H9 (cell line): ENCODE measurements around the gene PPP2R3A. TPM values are rescaled to one million over a fixed set of nuclear protein-coding genes. Genes with fewer than 3 reads are reported as not detected.

ENCODE experiments used
- DNase-seq: peaks from one replicate; pipeline ENCODE4 v3.0.0-alpha.2; 2017
- H2AFZ ChIP-seq: one replicate; pipeline ENCODE4 v1.6.1; 2013; ENCODE audit warnings: mild to moderate bottlenecking, low read length, control low read depth, moderate library complexity
- H2AK5ac ChIP-seq: 2 replicates; pipeline ENCODE4 v1.6.1; 2013; ENCODE audit warnings: low read length, control low read depth, mixed read lengths; ENCODE audit not compliant: insufficient read length
- H2BK120ac ChIP-seq: one replicate; pipeline ENCODE4 v1.6.1; 2013; ENCODE audit warnings: low read depth, mild to moderate bottlenecking, low read length, control low read depth, inconsistent platforms; ENCODE audit not compliant: poor library complexity, severe bottlenecking
- H2BK12ac ChIP-seq: 2 replicates; pipeline ENCODE4 v1.6.1; 2013; ENCODE audit warnings: low read length, control low read depth, mixed read lengths, low read depth; ENCODE audit not compliant: insufficient read length
- H2BK15ac ChIP-seq: 2 replicates; pipeline ENCODE4 v1.6.1; 2013; ENCODE audit warnings: low read depth, low read length, control low read depth
- H2BK20ac ChIP-seq: one replicate; pipeline ENCODE4 v1.6.1; 2013; ENCODE audit warnings: low read depth, mild to moderate bottlenecking, low read length, control low read depth, inconsistent platforms; ENCODE audit not compliant: poor library complexity, severe bottlenecking
- H2BK5ac ChIP-seq: 2 replicates; pipeline ENCODE4 v1.6.1; 2013; ENCODE audit warnings: low read length, control low read depth, mixed read lengths; ENCODE audit not compliant: insufficient read length
- H3K14ac ChIP-seq: 2 replicates; pipeline ENCODE4 v1.6.1; 2013; ENCODE audit warnings: low read length, control low read depth; ENCODE audit not compliant: insufficient read depth
- H3K18ac ChIP-seq: 2 replicates; pipeline ENCODE4 v1.6.1; 2013; ENCODE audit warnings: low read depth, mild to moderate bottlenecking, mixed read lengths, low read length, control low read depth; ENCODE audit not compliant: insufficient read length
- H3K23ac ChIP-seq: 2 replicates; pipeline ENCODE4 v1.6.1; 2013; ENCODE audit warnings: low read length, control low read depth, mixed read lengths, low read depth; ENCODE audit not compliant: insufficient read length
- H3K23me2 ChIP-seq: 2 replicates; pipeline ENCODE4 v1.6.1; 2013; ENCODE audit warnings: low read depth, mild to moderate bottlenecking, mixed read lengths, low read length, control low read depth; ENCODE audit not compliant: insufficient read length, poor library complexity, severe bottlenecking
- H3K27ac ChIP-seq: 2 replicates; pipeline ENCODE4 v1.5.1; 2013; ENCODE audit warnings: low read length, control low read depth, mixed read lengths, low read depth; ENCODE audit not compliant: insufficient read length
- H3K27me3 ChIP-seq: 2 replicates; pipeline ENCODE4 v1.6.1; 2013; ENCODE audit warnings: low read length, control low read depth, inconsistent platforms; ENCODE audit not compliant: insufficient read depth
- H3K4ac ChIP-seq: 2 replicates; pipeline ENCODE4 v1.6.1; 2013; ENCODE audit warnings: low read depth, mild to moderate bottlenecking, control low read depth, inconsistent platforms, low read length, moderate library complexity
- H3K4me1 ChIP-seq: 2 replicates; pipeline ENCODE4 v1.6.1; 2013; ENCODE audit warnings: low read length, control low read depth, inconsistent platforms; ENCODE audit not compliant: insufficient read depth
- H3K4me2 ChIP-seq: 2 replicates; pipeline ENCODE4 v1.6.1; 2013; ENCODE audit warnings: low read length, control low read depth, mixed read lengths; ENCODE audit not compliant: insufficient read length, insufficient read depth
- H3K56ac ChIP-seq: 2 replicates; pipeline ENCODE4 v1.6.1; 2013; ENCODE audit warnings: low read depth, mild to moderate bottlenecking, mixed read lengths, low read length, control low read depth; ENCODE audit not compliant: insufficient read length
- H3K79me1 ChIP-seq: 2 replicates; pipeline ENCODE4 v1.6.1; 2013; ENCODE audit warnings: low read depth, mild to moderate bottlenecking, moderate library complexity, low read length, control low read depth, inconsistent platforms; ENCODE audit not compliant: insufficient read depth, poor library complexity, severe bottlenecking
- H3K79me2 ChIP-seq: 2 replicates; pipeline ENCODE4 v1.6.1; 2013; ENCODE audit warnings: low read length, control low read depth, inconsistent platforms; ENCODE audit not compliant: insufficient read depth
- H3K9ac ChIP-seq: 2 replicates; pipeline ENCODE4 v1.6.1; 2013; ENCODE audit warnings: low read length, control low read depth, mixed read lengths; ENCODE audit not compliant: insufficient read length; ENCODE audit errors: extremely low read depth
- H3K9me3 ChIP-seq: one replicate; pipeline ENCODE4 v1.6.1; 2013; ENCODE audit warnings: low read depth, low read length, inconsistent platforms; ENCODE audit not compliant: control insufficient read depth
- H3T11ph ChIP-seq: one replicate; pipeline ENCODE4 v1.6.1; 2013; ENCODE audit warnings: mild to moderate bottlenecking, low read length, control low read depth, inconsistent platforms
- H4K20me1 ChIP-seq: one replicate; pipeline ENCODE4 v1.6.1; 2013; ENCODE audit not compliant: control insufficient read depth, insufficient read length, insufficient read depth
- H4K5ac ChIP-seq: 2 replicates; pipeline ENCODE4 v1.6.1; 2013; ENCODE audit warnings: low read depth, mild to moderate bottlenecking, mixed read lengths, low read length, control low read depth; ENCODE audit not compliant: insufficient read length
- H4K8ac ChIP-seq: replicated peaks from 2 replicates; pipeline ENCODE4 v1.6.1; 2013; ENCODE audit warnings: low read length, control low read depth, mixed read lengths, low read depth; ENCODE audit not compliant: insufficient read length
- H4K91ac ChIP-seq: 2 replicates; pipeline ENCODE4 v1.6.1; 2013; ENCODE audit warnings: low read depth, mild to moderate bottlenecking, moderate library complexity, mixed read lengths, low read length, control low read depth; ENCODE audit not compliant: insufficient read length
- H3K27ac Mint-ChIP-seq, 3 experiments: 2 replicates in 2 of 3; 3 replicates in 1 of 3; pipeline ENCODE4 v1.8.0; 2020 to 2021; ENCODE audit warnings: mixed read lengths in 3 of 3, mild to moderate bottlenecking in 1 of 3, moderate library complexity in 1 of 3
- H3K27me3 Mint-ChIP-seq: 2 replicates; pipeline ENCODE4 v1.8.0; 2021; ENCODE audit warnings: low read depth, mild to moderate bottlenecking, moderate library complexity, mixed read lengths
- H3K36me3 Mint-ChIP-seq, 3 experiments: 2 replicates in 2 of 3; 3 replicates in 1 of 3; pipeline ENCODE4 v1.8.0; 2020 to 2021; ENCODE audit warnings: low read depth in 3 of 3, mixed read lengths in 3 of 3; ENCODE audit not compliant: insufficient read depth in 1 of 3
- H3K4me1 Mint-ChIP-seq, 2 experiments: 2 replicates each; pipeline ENCODE4 v1.8.0; 2020; ENCODE audit warnings: mixed read lengths in 2 of 2
- H3K4me3 Mint-ChIP-seq, 2 experiments: 2 replicates in 1 of 2; 3 replicates in 1 of 2; pipeline ENCODE4 v1.8.0; 2020 to 2021; ENCODE audit warnings: mild to moderate bottlenecking in 2 of 2, mixed read lengths in 2 of 2, moderate library complexity in 1 of 2
- H3K9me3 Mint-ChIP-seq, 2 experiments: 2 replicates in 1 of 2; 3 replicates in 1 of 2; pipeline ENCODE4 v1.8.0; 2020; ENCODE audit warnings: mild to moderate bottlenecking in 2 of 2, mixed read lengths in 2 of 2, moderate library complexity in 1 of 2
- WGBS: extraction: QIAGEN DNeasy Blood & Tissue Kit; methylation state at CpG from one replicate; pipeline ENCODE4 v1.1.7; 2013; ENCODE audit warnings: missing lambda C conversion rate, low lambda C conversion rate, mixed read lengths; ENCODE audit not compliant: insufficient read length; ENCODE audit errors: extremely low coverage; 5-methylcytosine and 5-hydroxymethylcytosine counted together
- total RNA-seq: library from RNA; stranded (reverse); gene quantifications from 2 replicates; pipeline ENCODE4 v1.2.1, GENCODE V29; 2021
- TF ChIP-seq, protein P1 (sequence below): fragments of 200-600 bp; sonication (generic); conservative IDR thresholded peaks from 3 replicates; pipeline ENCODE4 v1.8.0; 2021; ENCODE audit warnings: antibody characterized with exemption, mild to moderate bottlenecking

PPP2R3A gene
- total RNA-seq, 1 experiment from 2014 or later, result 12.4 TPM

DNA sequence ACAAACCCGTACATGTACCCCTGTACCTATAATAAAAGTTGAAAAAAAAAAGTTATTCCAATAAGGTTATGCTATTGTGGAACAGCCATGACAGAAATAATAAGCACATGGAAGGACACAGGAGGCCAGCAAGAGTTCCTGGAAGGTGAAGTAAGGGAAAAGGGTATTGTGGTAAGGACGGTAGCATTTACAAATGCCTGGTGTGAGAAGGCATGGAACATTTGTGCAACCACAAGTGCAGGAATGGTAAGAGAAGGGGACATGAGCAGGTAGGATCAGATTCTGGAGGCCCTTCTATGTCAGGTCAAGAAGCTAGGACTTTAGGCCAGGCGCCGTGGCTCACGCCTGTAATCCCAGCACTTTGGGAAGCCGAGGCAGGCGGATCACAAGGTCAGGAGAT lies 82.5 kb downstream of the PPP2R3A start:
- Histone ChIP-seq H3K79me2 (no peaks in the 10 kb centered on the region), H3K56ac (no peak overlapping the region), H3K18ac (no peak overlapping the region), H3K79me1 (no peaks in the 10 kb centered on the region), H3K23me2 (no peaks in the 10 kb centered on the region), H3K9me3 (no peaks in the 10 kb centered on the region), H3K4ac (no peak overlapping the region), H2AK5ac (no peak overlapping the region), H3K27ac (no peak overlapping the region), H3K27me3 (no peaks in the 10 kb centered on the region), H2BK12ac (no peak overlapping the region), H4K8ac (no peak overlapping the region), H2AFZ (no peak overlapping the region), H4K20me1 (no peaks in the 10 kb centered on the region), H2BK15ac (no peak overlapping the region), H3K9ac (no peak overlapping the region), H3K23ac (no peak overlapping the region), H2BK20ac (no peak overlapping the region), H3K14ac (no peak overlapping the region), H2BK120ac (no peak overlapping the region), H3K4me1 (no peaks in the 10 kb centered on the region), H3T11ph (no peak overlapping the region), H4K91ac (no peak overlapping the region), H4K5ac (no peak overlapping the region), H2BK5ac (no peak overlapping the region), H3K4me2 (no peak overlapping the region)
- Mint-ChIP-seq H3K27me3 (no peaks in the 10 kb centered on the region), H3K9me3 (no peaks in the 10 kb centered on the region; a peak in 1 of 5 replicates), H3K27ac (no peak overlapping the region), H3K4me1 (no peaks in the 10 kb centered on the region), H3K4me3 (no peak overlapping the region), H3K36me3 (peaks cover 8 to 38% (median 28%) of the 10 kb centered on the region in 3 experiments; a peak in 6 of 7 replicates)
- no peak for DNase-seq
- WGBS, result no CpG with 5 or more reads among the region's 7 CpGs
- TF ChIP-seq, protein P1, sequence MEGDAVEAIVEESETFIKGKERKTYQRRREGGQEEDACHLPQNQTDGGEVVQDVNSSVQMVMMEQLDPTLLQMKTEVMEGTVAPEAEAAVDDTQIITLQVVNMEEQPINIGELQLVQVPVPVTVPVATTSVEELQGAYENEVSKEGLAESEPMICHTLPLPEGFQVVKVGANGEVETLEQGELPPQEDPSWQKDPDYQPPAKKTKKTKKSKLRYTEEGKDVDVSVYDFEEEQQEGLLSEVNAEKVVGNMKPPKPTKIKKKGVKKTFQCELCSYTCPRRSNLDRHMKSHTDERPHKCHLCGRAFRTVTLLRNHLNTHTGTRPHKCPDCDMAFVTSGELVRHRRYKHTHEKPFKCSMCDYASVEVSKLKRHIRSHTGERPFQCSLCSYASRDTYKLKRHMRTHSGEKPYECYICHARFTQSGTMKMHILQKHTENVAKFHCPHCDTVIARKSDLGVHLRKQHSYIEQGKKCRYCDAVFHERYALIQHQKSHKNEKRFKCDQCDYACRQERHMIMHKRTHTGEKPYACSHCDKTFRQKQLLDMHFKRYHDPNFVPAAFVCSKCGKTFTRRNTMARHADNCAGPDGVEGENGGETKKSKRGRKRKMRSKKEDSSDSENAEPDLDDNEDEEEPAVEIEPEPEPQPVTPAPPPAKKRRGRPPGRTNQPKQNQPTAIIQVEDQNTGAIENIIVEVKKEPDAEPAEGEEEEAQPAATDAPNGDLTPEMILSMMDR, result no peak
